HL-60 (cell line): Measurements from ENCODE around the gene IL1A.
A peak's percentile ranks its signal among the peaks of the same experiment; 100 is the strongest.

Experiments
- CTCF ChIP-seq: IDR thresholded peaks from one replicate; pipeline ENCODE4 v1.5.1; 2011; ENCODE audit warnings: low read length, control low read depth, inconsistent platforms; ENCODE audit not compliant: insufficient read depth
- REST ChIP-seq: IDR thresholded peaks from 2 replicates; pipeline ENCODE4 v1.6.1; 2012; ENCODE audit warnings: low read depth; ENCODE audit not compliant: insufficient replicate concordance
- SPI1 ChIP-seq: IDR thresholded peaks from 2 replicates; pipeline ENCODE4 v1.6.1; 2012; ENCODE audit warnings: low read depth, mild to moderate bottlenecking, borderline replicate concordance

- TF ChIP-seq SPI1, result no peak
- peak; percentile 99 for TF ChIP-seq CTCF
- TF ChIP-seq REST, result no peak
Observed at GRCh38 chr2:112749755-112750559, 34.3 kb downstream of the IL1A start.
